ENCODE measurements around the gene MPHOSPH8. TPM values are rescaled to one million over a fixed set of nuclear protein-coding genes. Genes with fewer than 3 reads are reported as not detected.
A peak's percentile ranks its signal among the peaks of the same experiment; 100 is the strongest.
"Not testable (repeated sequence)": the region's sequence is repeated elsewhere in the genome, so short reads cannot be mapped to it uniquely, and the experiment has no call there.

MPHOSPH8 gene
- total RNA-seq, 1 donor from 2014 or later = 44.3 TPM

DNA sequence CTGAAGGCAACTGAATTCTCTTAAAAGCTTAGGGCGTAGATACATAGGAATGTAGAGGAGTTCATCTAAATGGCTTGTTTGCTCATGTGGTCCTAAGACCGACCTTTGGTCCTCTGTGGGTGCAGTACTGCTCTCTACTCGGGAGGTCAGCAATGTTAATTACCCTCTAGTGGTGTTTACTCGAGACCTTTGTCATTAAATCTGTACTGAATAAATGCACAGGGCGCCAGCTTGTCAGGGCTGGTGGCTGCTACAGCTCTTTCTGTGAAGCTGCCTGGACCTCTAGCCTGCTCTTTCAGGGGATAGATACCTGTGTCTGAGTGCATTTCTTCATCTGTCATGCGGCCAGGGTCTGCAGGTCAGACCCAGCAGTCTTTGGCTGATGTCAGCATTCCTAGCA, 29.2 kb upstream of the MPHOSPH8 start:
- no peak for DNase-seq (ENCODE audit: low spot score)
- peaks cover 8% of the 10 kb centered on the region for H3K9me3 Mint-ChIP-seq
- intact Hi-C loops (cut with micrococcal nuclease) = no loop called here
- no peak overlapping the region for H3K27ac Mint-ChIP-seq
- H3K4me1 Mint-ChIP-seq (ENCODE audit: low read depth) = no peaks in the 10 kb centered on the region
- no peak overlapping the region for H3K4me3 Mint-ChIP-seq
- H3K27me3 Mint-ChIP-seq (ENCODE audit: insufficient read depth) = peaks cover 40% of the 10 kb centered on the region
- peaks cover 1% of the 10 kb centered on the region for H3K36me3 Mint-ChIP-seq (ENCODE audit: low read depth)

DNA sequence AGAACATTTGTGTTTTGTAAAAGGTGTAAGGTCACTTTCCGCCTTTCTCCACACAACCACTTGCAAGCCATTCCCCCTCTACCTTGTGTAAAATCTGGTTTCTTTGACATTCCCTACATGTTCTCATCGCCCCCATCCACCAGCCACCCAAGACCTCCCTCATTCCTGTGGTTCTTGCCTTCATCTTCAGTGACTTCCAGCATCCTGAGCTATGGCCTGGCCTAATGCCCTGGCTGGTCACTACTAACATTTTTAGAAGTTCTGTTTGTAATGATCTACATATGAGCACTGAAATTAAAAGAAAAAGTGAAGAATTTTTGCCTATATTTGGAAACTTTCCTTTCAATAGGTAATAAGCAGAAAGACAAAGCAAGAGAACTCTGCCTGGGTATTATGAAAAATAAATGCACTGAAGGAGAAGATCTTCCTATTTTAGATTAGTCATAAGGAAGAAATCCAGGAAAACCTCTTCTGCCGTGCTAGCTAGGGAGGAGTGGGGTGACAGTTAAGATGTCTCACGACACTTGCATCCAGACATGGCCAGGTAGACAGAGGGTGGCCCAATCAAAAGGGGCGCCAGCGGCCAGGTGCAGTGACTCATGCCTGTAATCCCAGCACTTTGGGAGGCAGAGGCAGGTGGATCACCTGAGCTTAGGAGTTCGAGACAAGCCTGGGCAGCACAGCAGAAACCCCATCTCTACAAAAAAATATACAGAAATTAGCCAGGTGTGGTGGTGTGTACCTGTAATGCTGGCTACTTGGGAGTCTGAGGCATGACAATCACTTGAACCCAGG, 28.1 kb upstream of the MPHOSPH8 start:
- no peak for DNase-seq (ENCODE audit: low spot score)
- Mint-ChIP-seq H3K4me1 (ENCODE audit: low read depth) (no peaks in the 10 kb centered on the region), H3K27ac (no peak overlapping the region), H3K9me3 (peaks cover 8% of the 10 kb centered on the region), H3K27me3 (ENCODE audit: insufficient read depth) (peaks cover 35% of the 10 kb centered on the region), H3K4me3 (no peak overlapping the region), H3K36me3 (ENCODE audit: low read depth) (peaks cover 1% of the 10 kb centered on the region)
- intact Hi-C loops (cut with micrococcal nuclease) = no loop called here

DNA sequence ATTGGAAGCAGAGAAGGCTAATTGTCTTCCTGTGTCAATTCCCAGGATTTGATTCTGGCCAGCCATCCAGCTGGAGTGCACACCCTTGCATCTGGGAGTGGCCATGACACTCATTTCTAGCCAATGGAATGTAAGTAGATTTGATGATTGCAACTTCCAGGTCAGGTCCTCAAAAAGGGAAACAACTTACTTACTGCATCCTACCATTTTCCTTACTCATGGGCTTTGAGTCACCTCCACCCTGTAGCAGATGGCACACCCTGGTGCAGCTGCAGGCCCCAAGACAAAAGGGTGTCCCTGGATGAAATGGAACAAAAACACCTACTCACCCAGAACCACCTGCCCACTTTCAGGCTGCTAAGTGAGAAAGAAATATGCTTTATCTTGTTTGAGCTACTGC, 27.3 kb upstream of the MPHOSPH8 start:
- Mint-ChIP-seq H3K36me3 (ENCODE audit: low read depth) (peaks cover 1% of the 10 kb centered on the region), H3K4me3 (no peak overlapping the region), H3K27me3 (ENCODE audit: insufficient read depth) (peaks cover 34% of the 10 kb centered on the region), H3K9me3 (peaks cover 8% of the 10 kb centered on the region), H3K27ac (no peak overlapping the region), H3K4me1 (ENCODE audit: low read depth) (no peaks in the 10 kb centered on the region)
- DNase-seq (ENCODE audit: low spot score) = no peak
- intact Hi-C loops (cut with micrococcal nuclease) = no loop called here

DNA sequence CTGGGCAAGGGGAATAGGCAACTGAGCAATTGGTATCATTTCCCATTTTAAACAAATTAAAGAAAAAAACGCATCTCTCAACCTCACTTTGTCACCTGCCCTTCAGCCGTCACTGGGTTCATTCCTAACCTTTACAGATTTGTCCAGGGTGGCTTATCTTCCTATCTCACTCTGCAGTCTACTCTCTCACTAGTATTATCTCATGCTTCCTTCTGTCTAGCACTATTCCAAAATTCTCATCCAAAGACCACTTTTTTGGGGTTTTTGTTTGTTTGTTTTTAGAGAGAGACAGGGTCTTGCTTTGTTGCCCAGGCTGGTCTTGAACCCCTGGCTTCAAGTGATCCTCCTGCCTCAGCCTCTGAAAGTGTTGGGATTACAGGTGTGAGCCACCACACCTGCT, 26.7 kb upstream of the MPHOSPH8 start:
- Mint-ChIP-seq H3K27me3 (ENCODE audit: insufficient read depth) (peaks cover 32% of the 10 kb centered on the region), H3K4me1 (ENCODE audit: low read depth) (no peaks in the 10 kb centered on the region), H3K36me3 (ENCODE audit: low read depth) (peaks cover 1% of the 10 kb centered on the region), H3K27ac (no peak overlapping the region), H3K4me3 (no peak overlapping the region), H3K9me3 (peaks cover 8% of the 10 kb centered on the region)
- DNase-seq (ENCODE audit: low spot score) = no peak
- intact Hi-C loops (cut with micrococcal nuclease) = no loop called here

DNA sequence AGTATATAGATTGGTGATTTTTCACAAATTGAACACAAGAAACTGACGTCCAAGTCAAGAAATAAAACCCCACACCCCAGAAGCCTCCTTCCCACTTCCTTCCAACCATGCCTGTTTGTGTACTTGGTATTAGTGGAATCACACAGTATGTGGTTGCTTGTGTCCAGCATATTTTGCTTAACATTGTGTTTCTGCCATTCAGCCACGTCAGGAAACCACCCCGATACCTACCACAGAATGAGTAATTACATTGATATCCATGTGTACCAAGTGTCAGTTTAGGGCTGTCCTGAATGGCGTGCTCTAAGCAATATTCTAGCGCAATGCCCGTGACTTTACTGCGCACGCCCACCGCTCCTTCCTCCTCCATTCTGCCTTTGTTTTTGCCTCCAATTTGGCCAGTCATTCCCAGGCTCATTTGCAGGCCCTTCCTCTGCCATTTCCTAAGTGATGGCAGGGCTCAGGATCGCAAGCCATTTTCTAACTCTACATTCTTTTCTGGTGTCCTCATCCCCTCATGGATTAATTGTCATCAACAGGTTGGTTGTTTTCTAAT, 25.9 kb upstream of the MPHOSPH8 start:
- peaks cover 8% of the 10 kb centered on the region for H3K9me3 Mint-ChIP-seq
- intact Hi-C loops (cut with micrococcal nuclease) = no loop called here
- H3K4me3 Mint-ChIP-seq = no peak overlapping the region
- no peak for DNase-seq (ENCODE audit: low spot score)
- peaks cover 1% of the 10 kb centered on the region for H3K36me3 Mint-ChIP-seq (ENCODE audit: low read depth)
- H3K27ac Mint-ChIP-seq = no peak overlapping the region
- H3K27me3 Mint-ChIP-seq (ENCODE audit: insufficient read depth) = peaks cover 27% of the 10 kb centered on the region
- no peaks in the 10 kb centered on the region for H3K4me1 Mint-ChIP-seq (ENCODE audit: low read depth)

DNA sequence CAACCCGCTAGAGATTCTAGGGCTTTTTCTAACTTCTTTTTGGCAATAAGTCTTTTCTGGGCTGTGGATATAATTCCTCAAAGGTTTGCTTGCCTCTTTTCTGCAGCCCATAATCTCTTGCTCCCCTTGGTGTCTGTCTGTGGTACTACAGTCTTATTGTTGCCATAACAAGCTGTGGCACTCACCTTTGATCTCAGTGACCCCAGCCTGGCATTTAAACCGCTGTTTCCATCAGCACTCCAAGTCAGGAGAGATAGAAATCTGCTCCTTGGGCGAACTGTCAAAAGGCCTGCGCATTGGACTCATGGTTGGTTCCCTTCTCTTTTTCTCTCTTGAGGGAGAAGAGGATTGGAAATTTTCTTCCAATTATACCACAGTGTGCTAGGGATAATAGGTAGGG, 14.5 kb upstream of the MPHOSPH8 start:
- peaks cover 12% of the 10 kb centered on the region for H3K27me3 Mint-ChIP-seq (ENCODE audit: insufficient read depth)
- peaks cover 10% of the 10 kb centered on the region for H3K9me3 Mint-ChIP-seq
- no peaks in the 10 kb centered on the region for H3K36me3 Mint-ChIP-seq (ENCODE audit: low read depth)
- peaks cover 4% of the 10 kb centered on the region for H3K4me1 Mint-ChIP-seq (ENCODE audit: low read depth)
- no peak for DNase-seq (ENCODE audit: low spot score)
- no peak overlapping the region for H3K4me3 Mint-ChIP-seq
- no peak overlapping the region for H3K27ac Mint-ChIP-seq
- intact Hi-C loops (cut with micrococcal nuclease) = no loop called here

DNA sequence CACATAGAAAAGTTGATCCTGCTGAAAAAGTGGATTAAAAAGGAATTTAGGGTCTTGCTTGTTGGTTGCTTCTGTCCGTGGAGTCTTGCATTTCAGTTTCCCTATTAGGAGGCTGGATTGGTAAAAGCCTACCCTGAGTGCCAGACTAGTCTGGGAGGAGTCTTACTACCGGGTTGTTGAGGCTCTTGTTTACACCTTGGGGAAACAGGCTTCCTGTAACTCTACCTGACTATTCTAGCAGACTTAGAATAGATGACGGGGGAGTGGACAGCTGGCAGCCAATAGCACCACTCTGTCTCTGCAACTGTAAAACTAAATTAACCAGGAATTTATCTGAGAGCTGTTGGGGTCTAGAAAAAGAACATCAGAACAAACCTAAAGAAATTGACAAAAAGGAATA, 11.3 kb upstream of the MPHOSPH8 start:
- H3K36me3 Mint-ChIP-seq (ENCODE audit: low read depth) = no peaks in the 10 kb centered on the region
- intact Hi-C loops (cut with micrococcal nuclease) = no loop called here
- peaks cover 5% of the 10 kb centered on the region for H3K9me3 Mint-ChIP-seq
- peaks cover 4% of the 10 kb centered on the region for H3K4me1 Mint-ChIP-seq (ENCODE audit: low read depth)
- no peak for DNase-seq (ENCODE audit: low spot score)
- H3K27ac Mint-ChIP-seq = no peak overlapping the region
- H3K4me3 Mint-ChIP-seq = no peak overlapping the region
- peaks cover 5% of the 10 kb centered on the region for H3K27me3 Mint-ChIP-seq (ENCODE audit: insufficient read depth)

DNA sequence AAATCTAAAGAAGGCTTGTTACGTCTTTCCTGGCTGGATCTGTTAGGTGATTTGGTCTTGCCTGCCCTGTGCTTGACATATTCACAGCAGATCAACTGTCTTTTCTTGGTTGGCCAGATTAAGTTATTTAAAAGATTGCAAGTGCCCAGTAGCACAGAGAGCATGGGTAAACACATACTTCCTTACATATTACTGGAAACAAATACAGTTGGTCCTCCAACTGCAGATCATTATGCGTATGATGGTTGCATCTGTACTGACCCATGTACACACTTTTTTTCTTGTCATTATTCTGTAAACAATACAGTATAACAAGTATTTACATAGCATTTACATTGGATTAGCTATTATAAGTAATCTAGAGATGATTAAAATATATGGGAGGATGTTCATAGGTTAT, 9.2 kb upstream of the MPHOSPH8 start:
- intact Hi-C loops (cut with micrococcal nuclease) = no loop called here
- Mint-ChIP-seq H3K27ac (no peak overlapping the region), H3K9me3 (no peaks in the 10 kb centered on the region), H3K4me3 (no peak overlapping the region), H3K27me3 (ENCODE audit: insufficient read depth) (peaks cover 5% of the 10 kb centered on the region), H3K4me1 (ENCODE audit: low read depth) (peaks cover 4% of the 10 kb centered on the region), H3K36me3 (ENCODE audit: low read depth) (no peaks in the 10 kb centered on the region)
- DNase-seq (ENCODE audit: low spot score) = no peak

DNA sequence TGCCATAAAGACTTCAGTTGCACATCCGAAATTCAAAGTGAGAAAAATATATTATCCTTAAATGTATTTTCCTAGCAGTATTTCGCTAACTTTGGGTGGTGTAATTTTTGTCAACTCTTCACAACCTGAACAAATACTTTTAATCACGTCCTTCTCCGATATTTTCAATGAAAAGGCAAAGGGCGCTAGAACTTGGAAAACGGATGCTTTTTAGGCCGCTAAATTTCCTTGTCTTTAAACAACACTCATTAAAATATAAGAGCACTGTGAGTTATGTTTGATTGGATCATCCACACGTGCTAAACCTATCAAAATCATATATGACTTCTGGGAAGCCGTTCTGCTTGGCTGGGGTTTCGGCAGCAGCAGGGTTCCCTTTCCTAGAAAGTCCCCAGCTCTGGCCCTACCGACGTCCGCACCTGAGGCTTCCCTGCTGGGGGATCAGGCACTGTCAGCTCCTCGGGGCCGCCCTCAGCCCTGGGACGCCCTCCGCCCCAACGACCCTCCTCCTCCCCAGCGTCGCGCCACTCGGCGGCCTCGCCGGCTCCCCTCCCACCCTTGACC, 462 bp upstream of the MPHOSPH8 start:
- Mint-ChIP-seq H3K27me3 (ENCODE audit: insufficient read depth) (no peaks in the 10 kb centered on the region), H3K4me1 (ENCODE audit: low read depth) (peaks cover 26% of the 10 kb centered on the region), H3K27ac (peak overlapping the region; percentile 98), H3K4me3 (peak overlapping the region; percentile 98), H3K9me3 (peaks cover 3% of the 10 kb centered on the region), H3K36me3 (ENCODE audit: low read depth) (peaks cover 11% of the 10 kb centered on the region)
- intact Hi-C loops (cut with micrococcal nuclease) = loop anchor here (1.0 to 5.0 kb wide), 5 partner anchors 46 to 325 kb away; partner anchors contain the start of gene ZMYM2
- no peak for DNase-seq (ENCODE audit: low spot score)

DNA sequence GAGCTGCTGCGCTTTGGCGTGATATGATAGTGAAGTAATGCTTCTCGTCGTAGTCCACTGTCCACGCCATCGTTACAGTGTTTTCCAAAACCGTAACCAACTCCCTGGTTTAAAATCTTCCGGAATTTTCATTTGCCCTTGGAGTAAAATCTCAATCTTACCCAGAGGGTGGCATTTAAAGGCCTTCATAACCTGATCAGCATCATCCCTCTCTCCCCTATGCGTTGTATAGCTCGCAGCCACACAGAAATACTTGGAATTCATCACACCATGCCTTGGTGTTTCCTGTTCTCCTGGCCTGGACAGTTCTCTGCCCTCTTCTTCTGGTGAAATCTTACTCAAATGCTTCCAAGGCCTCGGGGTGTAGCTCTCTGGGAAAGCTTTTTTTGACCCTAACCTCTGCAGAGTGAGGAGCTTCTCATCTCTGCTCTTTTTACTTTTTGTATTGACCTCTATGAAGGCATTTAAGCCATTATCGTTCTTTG, 839 bp downstream of the MPHOSPH8 start:
- H3K4me1 Mint-ChIP-seq (ENCODE audit: low read depth) = peaks cover 26% of the 10 kb centered on the region
- H3K4me3 Mint-ChIP-seq = peak overlapping the region; percentile 98
- no peak for DNase-seq (ENCODE audit: low spot score)
- intact Hi-C loops (cut with micrococcal nuclease) = loop anchor here (1.0 to 5.0 kb wide), 3 partner anchors 62 to 148 kb away; partner anchors contain the start of gene PSPC1
- H3K36me3 Mint-ChIP-seq (ENCODE audit: low read depth) = peaks cover 15% of the 10 kb centered on the region
- peak overlapping the region; percentile 98 for H3K27ac Mint-ChIP-seq
- peaks cover 3% of the 10 kb centered on the region for H3K9me3 Mint-ChIP-seq
- H3K27me3 Mint-ChIP-seq (ENCODE audit: insufficient read depth) = no peaks in the 10 kb centered on the region

DNA sequence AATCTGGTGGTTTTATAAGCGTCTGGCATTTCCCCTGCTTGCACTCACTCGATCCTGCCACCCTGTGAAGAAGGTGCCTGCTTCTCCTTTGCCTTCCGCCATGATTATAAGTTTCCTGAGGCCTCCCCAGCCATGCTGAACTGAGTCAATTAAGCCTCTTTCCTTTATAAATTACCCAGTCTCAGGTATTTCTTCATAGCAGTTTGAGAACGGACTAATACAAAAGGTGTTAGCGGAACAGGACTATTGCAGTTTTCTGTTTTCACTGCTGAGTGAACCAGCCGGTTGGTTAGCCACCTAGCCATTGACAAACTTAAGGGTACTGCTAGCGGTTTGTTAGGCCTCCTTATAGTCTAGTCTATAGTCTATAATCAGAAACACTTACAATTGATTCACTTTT, 2.5 kb downstream of the MPHOSPH8 start:
- Mint-ChIP-seq H3K36me3 (ENCODE audit: low read depth) (peaks cover 17% of the 10 kb centered on the region), H3K4me3 (peak overlapping the region; percentile 98), H3K4me1 (ENCODE audit: low read depth) (peaks cover 26% of the 10 kb centered on the region)
- H3K27me3 Mint-ChIP-seq (ENCODE audit: insufficient read depth); DNase-seq (ENCODE audit: low spot score); intact Hi-C loops (cut with micrococcal nuclease); H3K9me3 Mint-ChIP-seq; H3K27ac Mint-ChIP-seq: not testable (repeated sequence)

DNA sequence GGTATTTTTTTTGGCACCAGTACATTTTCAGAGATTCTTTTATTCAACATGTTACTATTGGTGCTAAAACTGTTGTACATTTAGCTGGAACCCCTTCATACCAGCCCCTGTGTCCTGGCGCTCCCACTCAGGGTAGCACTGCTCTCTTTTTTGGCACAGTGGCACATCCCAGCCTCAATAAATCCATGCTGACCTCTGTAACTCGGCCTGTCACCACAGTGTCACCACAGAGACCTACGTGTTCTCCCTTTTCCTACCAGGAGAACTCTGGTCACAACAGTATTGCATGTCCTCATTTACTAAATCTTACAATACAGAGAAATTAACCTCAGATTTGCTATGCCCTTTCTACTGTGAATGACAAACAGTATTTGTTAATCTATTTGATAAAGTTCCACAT, 10.2 kb downstream of the MPHOSPH8 start:
- Mint-ChIP-seq H3K36me3 (ENCODE audit: low read depth) (peaks cover 38% of the 10 kb centered on the region), H3K4me1 (ENCODE audit: low read depth) (peaks cover 14% of the 10 kb centered on the region), H3K9me3 (no peaks in the 10 kb centered on the region), H3K27ac (no peak overlapping the region), H3K4me3 (no peak overlapping the region), H3K27me3 (ENCODE audit: insufficient read depth) (no peaks in the 10 kb centered on the region)
- DNase-seq (ENCODE audit: low spot score) = no peak
- intact Hi-C loops (cut with micrococcal nuclease) = no loop called here

DNA sequence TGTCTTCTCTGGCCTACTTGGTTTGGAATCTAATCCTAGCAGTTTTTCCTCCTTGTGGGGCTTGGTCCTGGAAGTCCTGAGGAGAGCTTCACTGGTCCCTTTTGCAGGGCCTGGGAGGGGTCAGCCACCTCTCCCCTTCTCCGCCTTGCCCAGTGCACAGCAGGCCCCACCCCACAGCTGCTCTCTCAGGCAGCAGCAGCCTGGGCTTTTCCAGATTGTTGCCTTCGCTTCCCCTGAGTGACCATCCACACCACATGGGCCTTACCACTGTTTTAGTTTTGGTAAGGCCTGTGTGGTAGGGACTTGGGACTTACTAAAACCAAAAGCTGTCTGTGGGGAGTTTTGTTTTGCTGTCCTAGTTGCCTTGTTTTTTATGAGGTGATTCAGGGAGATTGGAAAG, 11.5 kb downstream of the MPHOSPH8 start:
- Mint-ChIP-seq H3K27me3 (ENCODE audit: insufficient read depth) (no peaks in the 10 kb centered on the region), H3K9me3 (no peaks in the 10 kb centered on the region), H3K4me1 (ENCODE audit: low read depth) (peaks cover 14% of the 10 kb centered on the region), H3K4me3 (no peak overlapping the region), H3K36me3 (ENCODE audit: low read depth) (peaks cover 44% of the 10 kb centered on the region), H3K27ac (no peak overlapping the region)
- DNase-seq (ENCODE audit: low spot score) = no peak
- intact Hi-C loops (cut with micrococcal nuclease) = no loop called here
